ENCODE measurements around the gene PTN.

- no peak for TF ChIP-seq CTCF (IDR thresholded peaks at IDR 0.05)
- no peak for TF ChIP-seq EHMT2 (IDR thresholded peaks at IDR 0.05; ENCODE audit: low read depth)
- TF ChIP-seq CHD2 (IDR thresholded peaks at IDR 0.05; ENCODE audit: low read length, partially characterized antibody): no peak
- no peak for TF ChIP-seq POLR2A (IDR thresholded peaks at IDR 0.05; ENCODE audit: low read length)
- no peak for TF ChIP-seq RAD21 (conservative IDR thresholded peaks at IDR 0.05 in 1 of 2, IDR thresholded peaks at IDR 0.05 in 1 of 2)
- no peak for TF ChIP-seq RCOR1 (IDR thresholded peaks at IDR 0.05; ENCODE audit: low read depth, low read length)
- no peak for TF ChIP-seq HDAC2 (IDR thresholded peaks at IDR 0.05)
- no peak for TF ChIP-seq JUNB (IDR thresholded peaks at IDR 0.05)
- TF ChIP-seq MYC (IDR thresholded peaks at IDR 0.05; ENCODE audit: borderline replicate concordance, low read length): no peak
- no peak for TF ChIP-seq JUN (IDR thresholded peaks at IDR 0.05)
- no peak for TF ChIP-seq HES2 (IDR thresholded peaks at IDR 0.05)
- no peak for TF ChIP-seq CEBPB (IDR thresholded peaks at IDR 0.05)
Measured at GRCh38 chr7:137276189-137276588, 67.3 kb downstream of the PTN start.
